NK-92 (cell line): ENCODE results near the gene MUC6.
"Not testable (repeated sequence)": the region's sequence is repeated elsewhere in the genome, so short reads cannot be mapped to it uniquely, and the experiment has no call there.

Experiments used
- DNase-seq: peaks from one replicate; lab custom pipeline; 2025; ENCODE audit not compliant: unreplicated experiment; lab: John Stamatoyannopoulos, UW

The MUC6 gene

DNA sequence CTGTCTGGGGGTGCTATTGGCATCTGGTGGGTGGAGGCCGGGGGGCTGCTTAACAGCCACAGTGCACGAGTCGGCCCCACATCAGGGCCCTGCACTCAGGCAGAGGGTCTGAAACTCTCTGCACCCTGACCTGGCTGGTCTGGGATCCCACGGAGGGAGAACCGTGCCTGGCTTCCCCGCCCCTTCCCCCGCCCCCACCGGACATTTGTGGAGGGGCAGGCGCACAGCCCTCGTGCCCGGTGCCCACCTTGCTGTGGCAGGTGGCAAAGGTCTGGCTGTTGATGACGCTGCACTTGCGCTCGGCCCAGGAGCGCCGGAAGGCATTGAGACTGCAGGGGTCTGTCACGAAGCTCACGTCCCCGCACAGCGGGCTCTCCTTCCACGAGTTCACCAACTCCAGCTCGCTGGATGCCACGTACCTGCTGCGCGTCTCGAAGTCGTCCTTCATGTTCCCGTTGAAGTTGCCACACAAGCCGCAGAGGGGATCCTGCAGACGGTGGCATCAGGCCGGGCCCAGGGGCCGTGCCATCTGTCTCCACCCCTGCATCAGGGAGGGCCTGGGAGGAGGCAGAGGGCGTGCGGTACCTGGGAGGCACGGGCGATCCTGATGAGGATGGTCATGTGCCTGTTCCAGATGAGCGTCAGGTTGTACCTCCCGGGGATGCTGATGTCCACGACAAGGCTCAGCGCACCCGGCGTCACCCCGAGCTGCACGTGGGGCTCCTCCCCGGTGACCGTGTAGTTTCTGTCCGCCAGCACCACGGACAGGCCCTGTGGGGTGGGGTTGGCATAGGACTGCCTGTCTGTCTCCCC, 11.7 kb downstream of the MUC6 start:
- DNase-seq: no peak

DNA sequence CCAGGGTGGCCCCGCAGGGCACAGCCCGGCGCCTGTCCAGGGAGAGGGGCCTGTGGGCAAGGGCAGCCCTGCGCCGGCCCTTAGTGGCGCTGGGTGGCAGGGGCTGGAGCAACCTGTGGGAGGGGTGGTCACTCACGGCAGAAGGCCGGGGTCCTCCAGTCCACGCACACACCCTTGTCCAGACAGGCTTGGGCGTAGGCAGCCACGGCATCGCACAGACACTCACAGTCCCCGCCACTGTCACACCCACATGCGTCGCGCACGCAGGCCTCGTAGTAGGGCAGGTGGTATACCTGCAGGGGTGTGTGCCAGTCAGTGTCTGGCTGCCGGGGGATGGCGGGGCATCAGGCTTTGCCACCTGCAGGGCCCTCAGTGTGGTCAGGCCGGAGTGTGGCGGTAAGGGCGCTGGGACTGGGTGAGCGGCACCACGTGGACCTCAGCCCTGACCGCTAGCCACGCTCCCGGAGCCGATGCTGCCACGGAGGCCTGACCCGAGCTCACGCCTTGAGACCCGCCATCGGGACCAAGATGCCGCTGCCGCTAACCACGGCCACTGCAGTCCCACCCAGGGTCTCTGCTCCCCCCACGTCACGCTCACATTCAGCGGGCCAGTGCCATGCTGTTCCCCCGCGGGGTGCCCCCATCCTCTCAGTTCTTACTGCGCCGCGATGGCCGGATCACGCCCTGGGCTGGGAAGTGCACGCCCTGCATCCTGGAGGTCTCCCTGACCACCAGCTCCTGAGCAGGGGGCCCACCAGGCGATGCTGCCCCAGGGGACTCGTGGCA, 12.5 kb downstream of the MUC6 start:
- no peak for DNase-seq

DNA sequence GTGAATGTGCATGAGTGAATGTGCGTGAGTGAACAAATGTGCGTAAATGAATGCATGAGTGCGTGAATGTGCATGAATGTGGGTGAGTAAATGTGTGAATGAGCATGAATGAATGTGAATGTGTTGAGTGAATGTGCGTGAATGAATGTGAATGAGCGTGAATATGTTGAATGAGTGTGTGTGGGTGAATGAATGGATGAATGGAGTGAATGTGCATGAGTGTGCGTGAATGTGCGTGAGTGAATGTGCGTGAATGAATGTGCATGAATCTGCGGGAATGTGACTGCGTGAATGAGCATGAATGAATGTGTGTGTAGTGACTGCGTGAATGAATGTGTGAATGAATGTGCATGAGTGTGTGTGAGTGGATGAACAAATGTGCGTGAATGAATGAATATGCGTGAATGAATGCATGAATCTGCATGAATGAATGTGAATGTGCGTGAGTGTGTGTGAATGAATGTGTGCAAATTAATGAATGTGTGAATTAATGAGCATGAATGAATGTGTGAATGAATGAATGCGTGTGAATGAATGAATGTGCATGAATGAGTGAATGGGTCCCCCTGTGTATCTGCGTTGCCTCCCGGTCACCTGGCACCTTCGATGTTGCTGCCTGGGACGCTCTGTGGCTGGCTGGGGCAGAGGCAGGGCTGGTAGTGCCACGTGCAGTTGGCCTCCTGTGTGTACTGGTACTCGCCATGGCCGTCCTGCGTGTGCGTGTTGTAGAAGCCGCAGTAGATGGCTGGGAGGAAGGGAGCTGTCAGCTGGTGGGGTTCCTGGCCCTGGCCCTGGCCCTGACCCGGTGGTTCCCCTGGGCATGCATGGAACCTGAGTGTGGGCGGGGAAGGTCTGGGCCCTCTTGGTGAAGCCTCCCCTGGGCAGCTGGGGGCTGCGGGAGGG, 13.4 kb downstream of the MUC6 start:
- no peak for DNase-seq

DNA sequence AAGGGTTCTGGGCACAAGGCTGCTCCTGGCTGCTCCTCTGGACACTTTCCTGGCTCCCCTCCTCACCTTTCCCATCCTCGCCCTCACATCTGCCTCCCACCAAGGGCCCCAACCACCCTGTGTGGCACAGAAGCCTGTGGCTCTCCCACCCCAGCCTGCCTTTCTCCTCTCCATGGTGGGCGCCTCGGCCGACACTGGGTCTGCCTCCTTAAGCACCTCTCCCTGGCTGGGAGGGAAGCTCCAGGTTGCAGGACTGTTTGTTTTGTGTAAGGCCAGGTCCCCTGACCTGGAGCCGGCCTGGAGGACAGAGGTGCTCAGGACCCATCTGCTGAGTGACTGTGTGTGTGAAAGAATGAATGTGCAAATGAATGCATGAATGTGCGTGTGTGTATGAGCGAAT, 14.1 kb downstream of the MUC6 start:
- DNase-seq: no peak

DNA sequence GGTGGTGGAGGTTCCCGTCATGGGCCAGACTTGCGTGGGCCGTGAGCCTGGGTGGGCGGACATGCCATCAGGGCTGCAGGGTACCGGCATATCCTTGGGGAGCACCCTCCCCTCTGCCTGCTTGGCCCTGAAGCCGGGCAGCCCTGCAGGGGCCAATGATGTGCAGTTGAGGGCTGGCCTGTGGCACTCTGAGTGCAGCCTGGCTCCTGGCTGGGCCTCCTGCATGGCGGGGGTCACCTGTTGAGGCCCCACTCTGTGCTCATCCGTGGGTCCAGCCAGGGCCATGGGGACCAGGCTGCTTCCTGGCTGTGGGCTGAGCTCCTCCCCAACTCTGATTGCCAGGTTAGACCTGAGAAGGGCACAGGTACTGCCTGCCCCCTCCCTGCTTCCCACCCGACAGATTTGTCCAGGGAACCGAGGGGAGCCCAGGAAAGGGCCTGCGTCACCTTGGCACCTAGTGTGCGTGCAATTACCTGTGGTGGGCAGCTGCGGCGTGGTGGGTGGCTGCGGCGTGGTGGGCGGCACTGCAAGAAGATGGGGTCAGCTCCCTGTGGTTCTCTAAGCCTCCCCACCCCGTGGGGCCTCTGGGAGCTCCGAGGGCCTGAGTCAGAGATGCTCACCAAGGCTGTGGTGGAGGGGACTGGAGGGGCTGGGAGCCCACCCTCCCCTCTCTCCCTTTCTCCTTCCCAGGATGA, 16.2 kb downstream of the MUC6 start:
- no peak for DNase-seq

DNA sequence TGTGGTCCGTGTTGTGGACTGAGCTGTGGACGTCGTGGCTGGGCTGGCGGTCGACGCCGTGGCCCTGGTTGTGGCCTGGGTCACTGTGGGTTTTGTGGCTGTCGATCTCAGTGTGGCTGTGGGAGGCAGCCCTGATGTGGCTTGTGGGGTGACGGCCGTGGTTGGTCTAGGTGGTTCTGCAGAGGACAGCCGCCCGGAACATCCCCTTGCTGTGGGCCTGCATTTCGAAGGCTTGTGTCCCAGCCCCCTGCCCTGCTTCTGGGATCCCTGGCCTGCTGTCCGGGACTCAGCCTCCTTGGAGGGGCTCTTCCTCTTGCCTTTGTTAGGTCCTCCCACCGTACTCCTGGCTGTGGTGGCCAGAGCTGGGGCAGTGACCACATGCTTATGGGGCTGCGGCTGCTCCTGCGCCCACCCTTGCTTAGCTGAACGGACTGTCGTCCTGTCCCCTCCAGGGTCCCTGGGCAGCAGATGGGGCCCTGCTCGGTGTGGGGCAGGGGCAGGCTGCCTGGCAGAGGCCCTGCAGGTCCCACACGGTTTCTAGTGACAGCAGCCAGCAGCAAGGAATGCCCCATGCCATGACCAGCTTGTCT, 17.1 kb downstream of the MUC6 start:
- DNase-seq: no peak

DNA sequence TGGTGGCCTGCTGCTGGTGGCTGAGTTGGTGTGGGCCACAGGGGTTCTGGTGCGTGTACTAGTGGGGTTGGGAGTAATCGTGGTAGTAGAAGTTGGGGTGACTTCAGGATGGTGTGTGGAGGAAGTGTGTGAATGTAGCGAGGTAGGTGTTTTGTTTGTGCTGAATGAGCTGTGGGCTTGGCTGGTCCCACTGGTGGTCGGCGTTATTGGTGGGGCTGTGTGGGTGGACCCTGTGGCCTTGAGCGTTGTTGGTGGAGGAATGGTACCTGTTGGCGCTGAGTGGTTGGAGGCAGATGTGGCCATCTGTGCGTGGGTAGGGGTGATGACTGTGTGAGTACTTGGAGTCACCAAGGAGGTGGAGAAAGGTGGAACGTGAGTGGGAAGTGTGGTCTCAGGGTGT, 18.4 kb downstream of the MUC6 start:
- DNase-seq: no peak

DNA sequence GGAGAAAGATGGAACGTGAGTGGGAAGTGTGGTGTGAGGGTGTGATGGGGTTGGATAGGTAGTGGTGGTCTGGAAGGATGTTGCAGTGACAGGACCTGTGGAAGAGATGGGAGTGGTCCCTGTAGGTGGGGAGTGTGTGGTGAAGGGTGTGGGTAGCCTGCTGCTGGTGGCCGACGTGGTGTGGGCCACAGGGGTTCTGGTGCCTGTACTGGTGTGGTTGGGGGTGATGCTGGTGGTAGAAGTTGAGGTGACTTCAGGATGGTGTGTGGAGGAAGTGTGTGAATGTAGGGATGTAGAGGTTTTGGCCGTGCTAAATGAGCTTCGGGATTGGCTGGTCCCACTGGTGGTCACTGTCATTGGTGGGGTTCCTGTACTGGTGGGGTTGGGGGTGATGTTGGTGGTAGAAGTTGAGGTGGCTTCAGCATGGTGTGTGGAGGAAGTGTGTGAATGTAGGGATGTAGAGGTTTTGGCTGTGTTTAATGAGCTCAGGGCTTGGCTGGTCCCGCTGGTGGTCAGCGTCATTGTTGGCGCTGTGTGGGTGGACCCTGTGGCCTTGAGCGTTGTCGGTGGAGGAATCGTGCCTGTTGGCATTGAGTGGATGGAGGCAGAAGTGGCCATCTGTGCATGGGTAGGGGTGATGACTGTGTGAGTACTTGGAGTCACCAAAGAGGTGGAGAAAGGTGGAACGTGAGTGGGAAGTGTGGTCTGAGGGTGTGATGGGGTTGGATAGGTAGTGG, 19.1 kb downstream of the MUC6 start:
- no peak for DNase-seq

DNA sequence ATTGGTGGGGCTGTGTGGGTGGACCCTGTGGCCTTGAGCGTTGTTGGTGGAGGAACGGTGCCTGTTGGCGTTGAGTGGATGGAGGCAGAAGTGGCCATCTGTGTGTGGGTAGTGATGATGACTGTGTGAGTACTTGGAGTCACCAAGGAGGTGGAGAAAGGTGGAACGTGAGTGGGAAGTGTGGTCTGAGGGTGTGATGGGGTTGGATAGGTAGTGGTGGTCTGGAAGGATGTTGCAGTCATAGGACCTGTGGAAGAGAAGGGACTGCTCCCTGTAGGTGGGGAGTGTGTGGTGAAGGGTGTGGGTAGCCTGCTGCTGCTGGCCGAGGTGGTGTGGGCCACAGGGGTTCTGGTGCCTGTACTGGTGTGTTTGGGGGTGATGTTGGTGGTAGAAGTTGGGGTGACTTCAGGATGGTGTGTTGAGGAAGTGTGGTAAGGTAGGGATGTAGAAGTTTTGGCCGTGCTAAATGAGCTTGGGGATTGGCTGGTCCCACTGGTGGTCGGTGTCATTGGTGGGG, 19.9 kb downstream of the MUC6 start:
- not testable (repeated sequence) for DNase-seq

DNA sequence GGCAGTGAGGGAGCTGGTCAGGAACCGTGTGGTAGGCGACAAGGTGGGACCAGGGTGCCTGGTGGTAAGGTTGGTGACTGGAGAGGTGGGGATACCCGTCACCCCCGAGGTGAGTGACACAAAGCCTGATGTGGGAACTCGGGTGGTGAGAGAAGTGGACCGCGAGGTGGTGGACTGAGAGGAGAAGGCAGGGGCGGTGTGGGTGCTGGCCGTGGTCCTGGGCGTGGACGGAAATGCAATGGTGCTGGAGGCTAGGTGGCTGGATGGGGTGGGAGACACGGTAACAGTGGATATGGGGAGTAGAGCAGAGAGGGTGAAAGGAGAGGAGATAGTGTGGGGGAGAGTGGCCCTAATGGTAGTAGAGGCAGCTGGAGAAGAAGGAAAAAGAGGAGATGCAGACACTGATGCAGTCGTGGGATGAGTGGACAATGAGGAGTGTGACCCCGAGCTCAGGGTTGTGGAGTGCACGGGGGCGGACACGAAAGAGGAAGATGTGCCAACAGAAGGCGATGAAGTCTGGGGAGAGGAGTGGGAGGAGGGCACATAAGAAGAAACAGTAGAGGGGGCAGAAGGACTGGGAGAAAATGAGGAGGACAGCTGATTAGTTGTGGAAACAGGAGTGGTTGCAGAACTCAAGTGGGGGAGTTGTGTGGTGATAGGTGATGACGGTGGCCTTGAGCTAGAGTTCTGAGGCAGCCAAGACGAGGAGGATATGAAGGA, 20.5 kb downstream of the MUC6 start:
- no peak for DNase-seq

DNA sequence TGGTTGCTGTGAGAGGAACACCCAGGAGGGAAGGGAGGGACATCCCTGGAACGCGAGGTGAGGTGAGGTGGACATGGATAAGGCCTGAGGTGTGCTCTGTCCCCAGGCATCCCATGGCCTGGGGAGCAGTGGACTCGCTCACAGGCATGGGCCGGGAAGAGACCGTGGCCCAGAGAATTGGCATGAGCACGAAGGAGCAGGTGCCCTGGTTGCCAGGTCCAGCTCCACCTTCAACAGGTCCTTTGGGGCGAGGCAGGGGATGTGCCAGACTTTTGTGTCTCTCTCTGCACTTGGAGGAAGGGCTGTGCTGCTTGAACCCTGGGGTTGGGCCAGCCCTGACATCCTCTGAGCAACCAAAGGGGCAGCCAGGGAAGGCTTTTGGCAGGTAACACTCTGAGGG, 21.5 kb downstream of the MUC6 start:
- no peak for DNase-seq

DNA sequence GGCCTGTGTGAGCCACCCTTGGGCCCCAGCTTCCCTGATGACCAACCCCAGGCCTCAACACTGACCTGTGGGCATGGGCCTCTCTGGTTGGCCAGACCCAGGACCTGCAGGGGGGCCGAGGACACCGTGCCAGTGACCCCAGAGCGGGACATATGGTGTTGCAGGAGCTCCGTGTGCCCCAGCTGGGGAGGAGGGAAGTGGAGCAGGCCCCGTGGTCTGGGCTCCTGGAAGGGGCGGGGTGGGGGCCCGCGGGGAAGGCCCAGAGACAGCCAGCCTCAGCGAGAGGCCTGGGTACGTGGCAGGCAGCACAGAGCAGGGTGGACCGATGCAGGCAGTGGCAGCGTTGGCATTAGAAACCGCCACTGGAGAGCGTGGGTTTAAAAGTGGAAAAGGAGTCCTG, 22.2 kb downstream of the MUC6 start:
- no peak for DNase-seq

DNA sequence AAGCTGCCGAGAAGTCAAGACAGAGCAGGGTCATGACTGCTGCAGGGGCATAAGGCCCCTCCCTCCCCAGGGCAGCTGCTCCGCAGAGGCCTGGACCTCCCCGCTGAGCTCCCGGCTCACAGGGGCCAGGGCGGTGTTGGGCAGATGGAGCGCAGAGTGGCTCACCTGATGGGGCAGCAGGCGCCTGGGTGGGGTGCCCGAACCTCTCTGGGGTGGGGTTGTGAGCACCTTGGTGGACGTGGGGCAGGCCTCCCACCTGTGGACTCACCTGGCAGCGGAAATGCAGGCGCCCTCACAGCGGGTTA, 22.9 kb downstream of the MUC6 start:
- DNase-seq: no peak

DNA sequence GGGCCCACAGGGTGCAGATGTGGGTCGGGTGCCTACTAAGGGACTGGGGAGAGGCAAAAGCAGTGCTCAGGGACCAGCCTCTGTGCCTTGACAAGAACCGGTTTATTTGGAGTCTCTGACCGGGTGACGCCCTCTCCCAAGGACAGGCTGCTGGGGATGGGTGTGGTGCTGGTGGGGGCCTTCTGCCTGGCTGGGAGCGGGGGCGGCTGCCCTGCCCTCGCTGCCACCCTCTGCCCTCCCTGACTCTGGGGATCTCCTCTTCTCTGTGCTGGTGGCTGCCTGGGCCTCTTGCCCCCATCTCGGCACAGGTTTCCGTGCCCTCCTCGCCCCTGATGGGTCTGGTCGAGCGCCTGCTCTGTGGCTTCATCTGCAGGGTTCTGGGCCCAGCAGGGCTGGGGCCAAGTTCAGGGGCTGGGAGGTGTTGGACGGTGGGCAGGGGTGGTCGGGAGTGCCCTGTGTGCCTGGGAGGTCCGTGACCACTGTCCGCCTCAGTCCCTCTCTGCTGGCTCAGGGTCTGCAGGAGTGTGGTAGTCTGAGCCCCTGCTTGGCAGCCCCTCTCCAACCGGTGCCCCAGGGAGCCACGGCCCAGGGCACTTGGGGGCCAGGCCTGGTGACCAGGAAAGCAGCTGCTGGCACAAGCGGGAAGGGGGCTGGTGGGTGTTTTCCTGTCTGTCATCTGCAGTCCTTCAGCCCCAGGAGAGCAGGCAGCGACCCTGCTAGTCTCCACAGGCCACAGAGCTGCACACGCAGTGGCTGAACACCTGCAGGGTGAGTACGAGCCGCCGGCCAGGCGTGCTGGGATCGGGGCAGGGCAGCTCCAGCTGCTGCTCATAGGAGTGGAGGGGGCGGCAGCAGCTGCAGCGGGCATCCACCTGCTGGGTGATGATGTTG, 23.5 kb downstream of the MUC6 start:
- DNase-seq: no peak

DNA sequence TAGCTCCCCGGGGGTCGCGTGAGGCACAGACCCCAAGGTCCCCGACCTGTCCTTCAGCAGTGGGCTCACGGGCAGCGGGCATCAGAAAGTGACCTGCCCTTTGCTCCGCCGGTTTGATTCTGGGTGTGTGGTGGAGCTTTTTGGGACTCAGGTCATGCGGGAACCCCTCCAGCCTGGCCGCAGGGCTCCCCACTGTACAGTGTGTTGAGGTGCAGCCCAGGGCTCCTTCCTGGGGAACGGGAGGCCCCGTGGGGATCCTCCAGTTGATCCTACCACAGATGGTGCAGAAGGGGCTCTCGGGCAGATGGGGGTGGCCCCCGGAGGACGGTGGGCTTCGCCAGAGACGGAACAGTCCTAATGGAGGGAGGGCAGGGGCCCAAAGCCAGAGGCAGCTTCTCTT, 24.2 kb downstream of the MUC6 start:
- no peak for DNase-seq

DNA sequence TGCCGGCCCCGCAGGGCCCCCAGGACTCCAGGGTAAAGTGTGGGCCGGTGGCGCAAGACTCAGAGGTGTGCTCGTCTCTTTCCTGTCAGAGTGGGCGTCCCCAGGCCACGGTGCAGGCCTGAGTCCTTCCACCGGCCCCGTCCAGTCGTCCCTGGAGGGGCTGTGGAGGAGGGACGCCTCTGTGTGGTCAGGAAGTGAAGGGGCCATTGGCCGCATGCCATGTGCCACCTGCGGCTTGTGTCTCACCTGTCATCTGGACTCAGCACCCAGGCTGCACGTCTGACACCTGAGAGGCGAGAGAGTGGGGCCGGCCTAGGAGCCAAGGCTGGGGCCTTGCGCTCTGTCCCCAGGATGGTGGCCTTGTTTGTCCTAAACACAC, 25.2 kb downstream of the MUC6 start:
- no peak for DNase-seq

DNA sequence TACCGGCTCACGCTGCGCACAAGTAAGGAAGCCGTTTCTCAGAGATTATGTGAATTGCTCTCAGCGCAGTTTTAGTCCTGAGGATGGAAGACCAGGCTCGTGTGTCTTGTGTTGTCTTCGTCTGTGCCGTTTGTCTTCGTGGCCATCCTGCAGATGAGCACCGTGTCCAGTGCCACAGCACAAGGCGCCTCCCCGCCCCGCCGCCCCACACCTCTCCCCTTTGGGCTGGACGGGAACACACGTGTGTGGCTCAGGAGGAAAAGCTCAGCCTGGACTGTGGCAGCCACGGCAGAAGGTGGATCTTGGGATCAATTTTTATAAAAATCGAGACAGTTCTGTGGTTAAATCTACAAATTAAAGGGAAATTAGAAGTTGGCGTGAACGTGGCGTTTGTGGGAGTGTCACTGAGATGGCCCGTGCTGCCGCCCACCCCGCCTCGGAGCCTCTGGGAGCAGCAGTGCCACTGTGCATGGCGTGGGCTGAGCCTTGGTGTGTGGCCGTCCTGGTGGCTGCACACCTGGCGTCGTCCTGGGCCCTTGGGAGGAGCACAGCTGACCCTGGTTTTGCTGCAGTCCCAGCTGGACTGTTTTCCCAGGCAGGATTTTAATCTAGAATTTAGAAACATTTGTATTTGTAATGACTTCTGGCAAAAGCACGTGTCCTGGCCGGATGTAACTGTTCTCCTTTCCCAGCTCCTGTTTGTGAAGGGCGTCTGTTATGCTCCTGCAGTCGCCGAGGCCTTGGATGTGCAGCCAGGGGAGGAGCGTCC, 25.8 kb downstream of the MUC6 start:
- no peak for DNase-seq
